GM12878 (cell line): ENCODE data around the gene LHX2. TPM values are rescaled to one million over a fixed set of nuclear protein-coding genes. Genes with fewer than 3 reads are reported as not detected.

Experiments used
- CBX5 ChIP-seq: sonication (generic); IDR thresholded peaks from 2 replicates; pipeline ENCODE4 v1.6.1; 2016; ENCODE audit warnings: low read depth, moderate library complexity, mild to moderate bottlenecking, inconsistent platforms
- CUX1 ChIP-seq: IDR thresholded peaks from 2 replicates; pipeline ENCODE4 v1.6.1; 2012; ENCODE audit warnings: improper control_type of control experiment, low read depth, low read length; ENCODE audit not compliant: insufficient replicate concordance
- MXI1 ChIP-seq: fragments of 150-350 bp; IDR thresholded peaks from 2 replicates; pipeline ENCODE4 v1.6.1; 2011; ENCODE audit warnings: low read depth, mild to moderate bottlenecking, inconsistent platforms, low read length, improper control_type of control experiment
- NFXL1 ChIP-seq: fragments of 450-650 bp; IDR thresholded peaks from 2 replicates; pipeline ENCODE4 v1.6.1; 2017; ENCODE audit warnings: antibody characterized with exemption, mild to moderate bottlenecking, borderline replicate concordance
- PML ChIP-seq: IDR thresholded peaks from 2 replicates; pipeline ENCODE4 v1.6.1; 2012; ENCODE audit warnings: low read length, inconsistent platforms
- POLR2AphosphoS2 ChIP-seq: IDR thresholded peaks from 2 replicates; pipeline ENCODE4 v1.6.1; 2011; ENCODE audit warnings: low read depth, mild to moderate bottlenecking, low read length, improper control_type of control experiment, moderate library complexity
- SPI1 ChIP-seq: IDR thresholded peaks from 2 replicates; pipeline ENCODE4 v1.6.1; 2011; ENCODE audit warnings: low read depth, mild to moderate bottlenecking, low read length, moderate library complexity, borderline replicate concordance; ENCODE audit not compliant: insufficient read depth
- polyA plus RNA-seq, 11 experiments: library from polyadenylated mRNA; depleted of rRNA in 4 of 11; unstranded in 6 of 11; stranded (reverse) in 5 of 11; fragments of >200 nt; fragmentation: Nextera tagmentation in 4 of 11; fragmentation: Illumina TruSeq in 1 of 11; extraction: Ambion mirVana in 4 of 11; extraction: Trizol in 1 of 11; gene quantifications; 1 replicate in 1 of 11; 2 replicates in 10 of 11; pipeline versions ENCODE4 v1.2.1 to v1.2.3, GENCODE V29; 2011 to 2016; ENCODE audit warnings: inconsistent platforms in 2 of 11, missing spikeins in 2 of 11, low read depth in 1 of 11
- total RNA-seq, 4 experiments: library from RNA; depleted of rRNA in 3 of 4; stranded (reverse); fragments of >200 nt in 3 of 4; fragmentation: Illumina TruSeq in 1 of 4; extraction: Trizol in 1 of 4; gene quantifications; 2 replicates each; pipeline versions ENCODE4 v1.2.1 to v1.2.3, GENCODE V29; 2013 to 2021

Gene LHX2
- total and polyA plus RNA-seq, 10 of the 15 experiments (the other 5 are each of a cell fraction or from before 2014, with no cell fraction given) = 0.82 to 69.8 (median 5.3) TPM

DNA sequence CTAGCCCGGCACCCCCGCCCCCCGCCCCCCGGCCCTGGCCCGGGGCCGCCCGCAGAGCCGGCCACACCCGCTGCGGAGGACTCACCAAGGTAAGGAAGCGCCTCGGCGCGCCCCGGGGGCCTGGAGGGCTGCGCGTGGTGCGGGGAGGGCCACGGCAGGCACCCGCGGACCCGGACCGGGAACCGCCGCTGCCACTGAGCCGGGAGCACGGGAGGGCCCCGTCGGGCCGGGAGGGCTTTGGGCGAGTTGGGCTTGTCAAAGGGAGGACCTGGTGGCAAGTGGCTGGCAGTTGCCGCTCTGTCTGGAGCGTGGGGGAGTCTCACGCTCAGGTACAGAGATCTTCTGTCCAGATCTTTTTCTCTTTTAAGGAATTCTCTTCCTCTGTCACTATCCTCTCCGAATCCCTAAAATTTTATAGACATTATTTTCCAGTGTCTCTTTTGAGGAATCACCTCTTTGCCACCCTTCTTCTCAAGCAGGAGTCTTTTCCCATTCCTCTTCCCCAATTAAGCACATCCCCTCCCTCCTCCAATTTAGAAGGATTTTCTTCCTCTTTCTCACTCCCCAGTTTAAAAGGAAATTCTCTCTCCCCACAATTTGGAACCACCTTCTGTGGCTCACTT lies 11.3 kb upstream of the LHX2 start (continued):
- TF ChIP-seq MXI1 = no peak
- no peak for TF ChIP-seq POLR2AphosphoS2
- TF ChIP-seq SPI1 = no peak
- TF ChIP-seq NFXL1 = peak; percentile 67; the same call in 1 of the 2 replicates
- TF ChIP-seq CUX1 = no peak
- no peak for TF ChIP-seq PML
- no peak for TF ChIP-seq CBX5
